K562 (cell line): ENCODE measurements around the gene AMOTL1. TPM values are rescaled to one million over a fixed set of nuclear protein-coding genes. Genes with fewer than 3 reads are reported as not detected.
A peak's percentile ranks its signal among the peaks of the same experiment; 100 is the strongest.

Source experiments
- ATAC-seq: fragments of 200-7000 bp; cut with Tn5 transposase; 3 replicates; pipeline ENCODE4 v1.9.1; 2020; ENCODE audit warnings: moderate library complexity
- BruUV-seq: library from RNA; stranded (reverse); fragments of 400-500 nt; replicated peaks from 2 replicates; lab custom pipeline; 2021; lab: Mats Ljungman, UMichigan
- CTCF ChIA-PET: fragments of 300-600 bp; formaldehyde crosslinking; extraction: SDS; loops from one replicate; lab custom pipeline; 2021; ENCODE audit warnings: low intra/inter-chr PET ratio; lab: Yijun Ruan, JAX
- POLR2A ChIA-PET: fragments of 300-600, 350-650 bp; sonication (Branson Sonifier 250); formaldehyde crosslinking; extraction: SDS; loops from one replicate; lab custom pipeline; 2021; ENCODE audit warnings: antibody characterized with exemption, inconsistent platforms; lab: Yijun Ruan, JAX
- DNase-seq, 4 experiments: peaks; one replicate each; pipeline versions ENCODE4 v3.0.0 to v3.0.0-alpha.2; 2011 to 2018; ENCODE audit warnings: low spot score in 3 of 4, mixed read lengths in 3 of 4; ENCODE audit errors: extremely low read depth in 1 of 4
- FAIRE-seq: peaks from 2 replicates; lab custom pipeline; 2011; peaks lifted over from hg19 to GRCh38; lab: Jason Lieb, UNC
- H2AFZ ChIP-seq: 2 replicates; pipeline ENCODE4 v1.6.0; 2011; ENCODE audit warnings: low read depth, low read length, control low read depth, inconsistent platforms
- H3K27ac ChIP-seq: fragments of 200-600 bp; 3 replicates; pipeline ENCODE4 v1.8.0; 2011; ENCODE audit warnings: low read depth, mild to moderate bottlenecking, control low read depth, inconsistent platforms, low read length, moderate library complexity, mixed read lengths; ENCODE audit errors: extremely low read depth
- H3K27me3 ChIP-seq, 2 experiments: fragments of 300-600 bp in 1 of 2; 2 replicates in 1 of 2; 3 replicates in 1 of 2; pipeline versions ENCODE4 v1.6.0 to v1.8.0; 2011; ENCODE audit warnings: inconsistent platforms in 2 of 2, low read length in 2 of 2, mild to moderate bottlenecking in 1 of 2, mixed read lengths in 1 of 2, moderate library complexity in 1 of 2; ENCODE audit not compliant: control insufficient read depth in 2 of 2, insufficient read depth in 2 of 2
- H3K36me3 ChIP-seq: fragments of 300-600 bp; 3 replicates; pipeline ENCODE4 v1.8.0; 2011; ENCODE audit warnings: mild to moderate bottlenecking, low read length, inconsistent platforms; ENCODE audit not compliant: control insufficient read depth, insufficient read depth
- H3K4me1 ChIP-seq, 2 experiments: fragments of 200-600 bp in 1 of 2; replicated peaks in 1 of 2; 2 replicates in 1 of 2; 3 replicates in 1 of 2; pipeline versions ENCODE4 v1.5.1 to v1.8.0; 2011; ENCODE audit warnings: inconsistent platforms in 2 of 2, low read length in 2 of 2, mild to moderate bottlenecking in 1 of 2, mixed read lengths in 1 of 2, moderate library complexity in 1 of 2; ENCODE audit not compliant: control insufficient read depth in 2 of 2, insufficient read depth in 2 of 2
- H3K4me2 ChIP-seq: 2 replicates; pipeline ENCODE4 v1.6.1; 2011; ENCODE audit warnings: low read length, control low read depth, inconsistent platforms, mixed read lengths; ENCODE audit not compliant: insufficient read depth
- H3K4me3 ChIP-seq: fragments of 200-600 bp; sonication (generic), shearing (Covaris generic); 2 replicates; pipeline ENCODE4 v1.5.1; 2016; ENCODE audit warnings: control low read depth, inconsistent platforms
- H3K79me2 ChIP-seq: fragments of 200-600 bp; 3 replicates; pipeline ENCODE4 v1.8.0; 2011; ENCODE audit warnings: low read length, inconsistent platforms; ENCODE audit not compliant: control insufficient read depth, insufficient read depth
- H3K9ac ChIP-seq, 2 experiments: 2 replicates each; pipeline versions ENCODE4 v1.6.0 to v1.6.1; 2011; ENCODE audit warnings: low read depth in 2 of 2, low read length in 2 of 2, control low read depth in 1 of 2, inconsistent platforms in 1 of 2, mild to moderate bottlenecking in 1 of 2, mixed read lengths in 1 of 2; ENCODE audit not compliant: insufficient read depth in 1 of 2
- H3K9me1 ChIP-seq: one replicate; pipeline ENCODE4 v1.6.0; 2011; ENCODE audit warnings: inconsistent platforms, mild to moderate bottlenecking, low read length, moderate library complexity; ENCODE audit not compliant: control insufficient read depth, insufficient read depth
- H3K9me3 ChIP-seq: replicated peaks from 2 replicates; pipeline ENCODE4 v1.5.1; 2011; ENCODE audit warnings: low read depth, low read length, inconsistent platforms; ENCODE audit not compliant: control insufficient read depth, insufficient read depth
- H4K20me1 ChIP-seq: replicated peaks from 2 replicates; pipeline ENCODE4 v1.6.1; 2011; ENCODE audit warnings: low read length, inconsistent platforms, mixed read lengths; ENCODE audit not compliant: control insufficient read depth, insufficient read depth
- EP300 ChIP-seq: IDR thresholded peaks from 2 replicates; pipeline ENCODE4 v1.6.1; 2012; ENCODE audit warnings: low read length, improper control_type of control experiment
- FOXA1 ChIP-seq: fragments of 450-650 bp; IDR thresholded peaks from 2 replicates; pipeline ENCODE4 v1.6.1; 2016; ENCODE audit warnings: mild to moderate bottlenecking, borderline replicate concordance
- JUND ChIP-seq, 2 experiments: IDR thresholded peaks; 2 replicates in 1 of 2; 3 replicates in 1 of 2; pipeline ENCODE4 v1.6.1; 2011; ENCODE audit warnings: borderline replicate concordance in 2 of 2, low read depth in 2 of 2, low read length in 2 of 2, improper control_type of control experiment in 1 of 2, missing biosample characterization in 1 of 2, missing genetic modification characterization in 1 of 2, missing genetic modification reagents in 1 of 2
- MEF2D ChIP-seq: conservative IDR thresholded peaks from 2 replicates; pipeline ENCODE4 v1.6.1; 2016; ENCODE audit warnings: low read depth, missing genetic modification characterization, missing compliant biosample characterization
- PBX2 ChIP-seq, 2 experiments: IDR thresholded peaks in 1 of 2; conservative IDR thresholded peaks in 1 of 2; 2 replicates each; pipeline ENCODE4 v1.6.1; 2016; ENCODE audit warnings: low read depth in 2 of 2, mild to moderate bottlenecking in 1 of 2, missing compliant biosample characterization in 1 of 2, missing genetic modification characterization in 1 of 2, moderate library complexity in 1 of 2
- PRPF4 ChIP-seq: fragments of 200-400 bp; formaldehyde crosslinking; IDR thresholded peaks from one replicate; pipeline ENCODE4 v1.6.1; 2017; ENCODE audit warnings: low read length, low read depth, mild to moderate bottlenecking; ENCODE audit not compliant: insufficient read depth, poor library complexity, severe bottlenecking
- TAL1 ChIP-seq: fragments of 450-650 bp; IDR thresholded peaks from 2 replicates; pipeline ENCODE4 v1.6.1; 2016; ENCODE audit warnings: mild to moderate bottlenecking
- ZBED1 ChIP-seq: IDR thresholded peaks from 2 replicates; pipeline ENCODE4 v1.6.1; 2014
- ZNF212 ChIP-seq: fragments of 450-650 bp; formaldehyde crosslinking; IDR thresholded peaks from 2 replicates; pipeline ENCODE4 v1.4.0; 2020; ENCODE audit warnings: mild to moderate bottlenecking
- WGBS: fragments of 100-300 bp; shearing (Covaris generic); methylation state at CpG from one replicate; pipeline ENCODE4 v1.1.6; 2016; ENCODE audit warnings: low coverage, mixed read lengths; ENCODE audit not compliant: insufficient coverage; ENCODE audit errors: missing lambda C conversion rate; 5-methylcytosine and 5-hydroxymethylcytosine counted together
- in situ Hi-C: fragments of 300-500 bp; cut with MboI; formaldehyde crosslinking; loops from 4 replicates; pipeline ENCODE4 v1.15.0; 2018; ENCODE audit warnings: inconsistent platforms, mixed read lengths
- intact Hi-C: fragments of 100-400 bp; cut with micrococcal nuclease; formaldehyde crosslinking; loops from 2 replicates; pipeline ENCODE4 v1.14.2; 2022
- polyA plus RNA-seq, 8 experiments: library from polyadenylated mRNA; depleted of rRNA in 4 of 8; stranded (reverse) in 5 of 8; unstranded in 3 of 8; fragments of >200 nt; fragmentation: Nextera tagmentation in 2 of 8; fragmentation: Illumina TruSeq in 1 of 8; extraction: Ambion mirVana in 2 of 8; extraction: Trizol in 1 of 8; gene quantifications; 2 replicates each; pipeline versions ENCODE4 v1.2.1 to v1.2.3, GENCODE V29; 2011 to 2014; ENCODE audit warnings: inconsistent platforms in 1 of 8, missing spikeins in 1 of 8
- total RNA-seq, 7 experiments: library from RNA; depleted of rRNA in 6 of 7; stranded (reverse); fragments of >200 nt in 6 of 7; fragmentation: Illumina TruSeq in 2 of 7; extraction: Trizol in 2 of 7; gene quantifications; 2 replicates each; pipeline versions ENCODE4 v1.2.1 to v1.2.3, GENCODE V29; 2011 to 2021; ENCODE audit warnings: low replicate concordance in 1 of 7

The AMOTL1 gene
- total and polyA plus RNA-seq, 9 of the 15 experiments (the other 6 are each of a cell fraction or from before 2014, with no cell fraction given), result 4.0 to 35.4 (median 14.0) TPM

- Histone ChIP-seq H3K36me3 (no peaks in the 10 kb centered on the region), H3K27ac (no peak overlapping the region), H4K20me1 (peaks cover 12% of the 10 kb centered on the region), H3K4me3 (no peak overlapping the region), H3K9me1 (no peaks in the 10 kb centered on the region), H3K9ac (no peak overlapping the region), H2AFZ (no peak overlapping the region), H3K27me3 (no peaks in the 10 kb centered on the region), H3K79me2 (peaks cover 96% of the 10 kb centered on the region), H3K4me1 (peaks cover 0 to 20% of the 10 kb centered on the region in 2 experiments; a peak in 3 of 5 replicates), H3K4me2 (peak overlapping the region; percentile 31), H3K9me3 (no peaks in the 10 kb centered on the region)
- TF ChIP-seq ZNF212 (no peak), EP300 (peak; percentile 13; the same call in 1 of the 2 replicates), JUND (IDR thresholded peaks at IDR 0.05; ENCODE audit: borderline replicate concordance, low read depth, low read length) (0 out of 2 replicates have a peak, but pooled peaks have one; percentile 7), JUND (tag; IDR thresholded peaks at IDR 0.05; ENCODE audit: borderline replicate concordance, low read depth, low read length) (no peak), MEF2D (0 out of 2 replicates have a peak, but pooled peaks have one; percentile 45), PRPF4 (no peak), PBX2 (CRISPR knock-in tag; IDR thresholded peaks at IDR 0.05; ENCODE audit: low read depth) (no peak), PBX2 (tag; conservative IDR thresholded peaks at IDR 0.05; ENCODE audit: low read depth) (0 out of 2 replicates have a peak, but pooled peaks have one; percentile 37), ZBED1 (no peak), TAL1 (peak; percentile 29; the same call in 1 of the 2 replicates), FOXA1 (no peak)
- ATAC-seq, result no peak
- 2% methylated on average over 3 of the region's 3 CpGs for WGBS
- intact Hi-C loops (no loop called here), in situ Hi-C loops (no loop called here)
- ChIA-PET CTCF (no interaction called here), POLR2A (interaction anchor here (0.7 to 1.0 kb wide), 2 partner anchors 12 to 14 kb away, joined by 4 read pairs; no protein-coding TSS in a partner anchor)
- BruUV-seq, result no TSS peak
- DNase-seq, result no peak
- no peak for FAIRE-seq
These were observed 12.3 kb downstream of the AMOTL1 start for GRCh38 chr11:94780432-94780831.
